CD4-positive, alpha-beta T cell treated with Interleukin-4 for 1 hour (primary cell): Measurements from ENCODE around the gene IFRD2.
A peak's percentile ranks its signal among the peaks of the same experiment; 100 is the strongest.
"Not testable (repeated sequence)": the region's sequence is repeated elsewhere in the genome, so short reads cannot be mapped to it uniquely, and the experiment has no call there.

ENCODE experiments used
- DNase-seq, 2 donors: peaks; one replicate each; pipeline ENCODE4 v3.0.0-alpha.2; 2020 to 2022

IFRD2 gene

DNA sequence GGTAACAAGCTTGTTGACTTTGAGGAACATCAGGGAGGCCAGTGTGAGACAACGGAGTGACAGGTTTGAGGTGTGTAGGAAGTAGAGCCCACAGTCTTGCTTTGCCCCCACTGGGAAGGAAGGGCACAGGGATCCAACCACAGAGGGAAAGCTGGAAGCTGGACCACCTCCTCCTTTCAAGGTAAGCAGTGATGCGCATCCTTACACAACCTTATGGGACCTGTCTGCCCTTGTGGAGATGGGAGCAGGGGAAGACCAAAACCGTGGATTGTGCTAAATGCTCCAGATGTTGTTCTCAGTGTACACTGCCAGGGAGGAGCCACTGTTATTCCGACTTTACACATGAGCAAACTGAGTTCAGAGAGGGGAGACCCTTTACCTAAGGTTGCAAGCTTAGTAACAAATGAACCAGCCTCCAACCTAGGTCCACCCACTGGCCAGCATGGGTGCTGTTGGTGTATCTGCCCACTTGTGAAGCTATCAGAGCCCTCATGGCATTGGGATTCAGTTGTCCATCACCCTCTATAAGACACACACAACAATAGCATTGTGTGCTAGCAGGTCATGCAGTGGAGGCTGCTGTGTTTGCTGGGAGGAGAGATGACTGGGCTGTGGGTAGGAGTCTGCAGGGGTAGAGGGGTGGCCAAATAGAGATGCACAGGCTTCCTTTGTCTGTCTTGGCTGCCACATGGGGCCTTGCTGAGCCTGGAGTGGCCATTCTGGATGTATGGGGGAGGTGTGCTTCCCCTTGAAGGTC is 13.9 kb downstream of the IFRD2 start:
- no peak for DNase-seq

- DNase-seq = no peak
Observed at GRCh38 chr3:50276762-50277101, 15.5 kb downstream of the IFRD2 start.

DNA sequence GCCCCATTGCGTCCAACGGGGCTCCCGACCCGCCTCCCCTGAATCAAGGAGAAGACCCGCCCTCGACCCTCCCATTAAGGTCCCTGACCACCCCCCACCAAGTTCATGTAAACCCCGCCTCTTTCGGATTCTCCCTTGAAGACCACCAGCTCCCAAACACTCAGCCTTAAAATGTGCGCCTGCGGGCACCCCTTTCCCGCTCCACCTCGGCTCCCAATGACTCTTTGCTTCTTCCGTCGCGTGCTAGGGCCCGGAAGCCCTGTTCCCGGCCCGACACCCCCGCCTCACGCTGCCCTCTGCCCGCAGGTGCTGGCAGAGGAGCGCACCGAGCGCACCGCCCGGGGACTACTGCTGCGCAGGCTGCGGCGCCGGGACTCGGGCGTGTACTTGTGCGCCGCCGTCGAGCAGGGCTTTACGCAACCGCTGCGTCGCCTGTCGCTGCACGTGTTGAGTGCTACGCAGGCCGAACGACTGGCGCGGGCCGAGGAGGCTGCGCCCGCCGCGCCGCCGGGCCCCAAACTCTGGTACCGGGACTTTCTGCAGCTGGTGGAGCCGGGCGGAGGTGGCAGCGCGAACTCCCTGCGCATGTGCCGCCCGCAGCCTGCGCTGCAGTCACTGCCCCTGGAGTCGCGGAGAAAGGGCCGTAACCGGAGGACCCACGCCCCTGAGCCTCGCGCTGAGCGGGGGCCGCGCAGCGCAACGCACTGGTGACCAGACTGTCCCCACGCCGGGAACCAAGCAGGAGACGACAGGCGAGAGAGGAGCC is 16.1 kb downstream of the IFRD2 start:
- DNase-seq = no peak

- no peak for DNase-seq
Observed at GRCh38 chr3:50275141-50275995, 16.9 kb downstream of the IFRD2 start.

- peak; percentile 72 to 76 for DNase-seq
Observed at GRCh38 chr3:50274371-50275104, 17.7 kb downstream of the IFRD2 start.

DNA sequence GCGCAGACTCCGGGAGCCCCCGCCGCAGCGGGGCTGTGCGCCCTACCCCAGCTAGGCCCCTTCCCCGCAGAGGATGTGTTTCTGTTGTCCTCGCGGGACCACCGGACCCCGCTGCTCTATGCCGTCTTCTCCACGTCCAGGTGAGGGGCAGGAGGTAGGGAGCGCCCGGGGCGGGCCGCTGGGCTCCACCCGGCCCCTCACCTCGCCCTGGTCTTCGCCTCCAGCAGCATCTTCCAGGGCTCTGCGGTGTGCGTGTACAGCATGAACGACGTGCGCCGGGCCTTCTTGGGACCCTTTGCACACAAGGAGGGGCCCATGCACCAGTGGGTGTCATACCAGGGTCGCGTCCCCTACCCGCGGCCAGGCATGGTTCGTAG is 18.6 kb downstream of the IFRD2 start:
- no peak for DNase-seq

GRCh38 chr3:50272911-50273688 is 19.1 kb downstream of the IFRD2 start:
- DNase-seq = peak; percentile 85 to 86

DNA sequence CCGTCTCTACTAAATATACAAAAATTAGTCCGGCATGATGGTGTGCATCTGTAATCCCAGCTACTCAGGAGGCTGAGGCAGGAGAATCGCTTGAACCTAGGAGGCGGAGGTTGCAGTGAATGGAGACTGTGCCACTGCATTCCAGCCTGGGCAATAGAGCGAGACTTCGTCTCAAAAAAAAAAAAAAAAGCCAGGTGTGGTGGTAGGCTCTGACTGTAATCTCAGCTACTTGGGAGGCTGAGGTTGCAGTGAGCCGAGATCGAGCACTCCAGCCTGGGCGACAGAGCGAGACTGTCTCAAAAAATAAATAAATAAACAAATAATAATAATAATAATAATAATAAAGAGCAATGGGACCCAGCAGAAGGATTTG is 19.7 kb downstream of the IFRD2 start:
- not testable (repeated sequence) for DNase-seq

DNA sequence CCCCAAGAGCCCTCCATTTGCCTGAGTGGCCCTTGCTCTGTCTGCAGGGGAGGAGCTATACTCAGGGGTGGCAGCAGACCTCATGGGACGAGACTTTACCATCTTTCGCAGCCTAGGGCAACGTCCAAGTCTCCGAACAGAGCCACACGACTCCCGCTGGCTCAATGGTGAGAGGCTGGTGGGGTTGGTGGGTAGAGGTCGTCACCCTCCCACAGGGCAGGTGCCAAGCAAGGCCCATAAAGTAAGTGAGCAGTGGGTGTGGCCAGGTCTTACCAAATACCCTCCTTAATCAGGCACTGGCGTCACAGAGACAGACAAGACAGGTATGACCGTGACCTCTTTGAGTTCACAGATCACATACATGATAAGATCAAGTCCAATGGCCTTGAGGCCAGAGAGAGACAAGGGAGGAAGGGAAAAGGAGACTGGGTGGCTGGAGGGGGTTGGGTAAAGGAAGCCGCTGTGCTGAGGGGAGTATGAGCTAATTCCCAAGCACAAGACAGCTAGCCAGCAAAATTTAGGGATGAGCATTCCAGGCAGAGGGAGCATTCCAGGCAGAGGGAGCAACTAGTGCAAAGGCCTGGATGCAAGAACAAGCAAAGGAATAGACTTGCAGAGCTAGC is 20.8 kb downstream of the IFRD2 start:
- DNase-seq = no peak

- DNase-seq = no peak
Observed at GRCh38 chr3:50270422-50271224, 21.6 kb downstream of the IFRD2 start.

DNA sequence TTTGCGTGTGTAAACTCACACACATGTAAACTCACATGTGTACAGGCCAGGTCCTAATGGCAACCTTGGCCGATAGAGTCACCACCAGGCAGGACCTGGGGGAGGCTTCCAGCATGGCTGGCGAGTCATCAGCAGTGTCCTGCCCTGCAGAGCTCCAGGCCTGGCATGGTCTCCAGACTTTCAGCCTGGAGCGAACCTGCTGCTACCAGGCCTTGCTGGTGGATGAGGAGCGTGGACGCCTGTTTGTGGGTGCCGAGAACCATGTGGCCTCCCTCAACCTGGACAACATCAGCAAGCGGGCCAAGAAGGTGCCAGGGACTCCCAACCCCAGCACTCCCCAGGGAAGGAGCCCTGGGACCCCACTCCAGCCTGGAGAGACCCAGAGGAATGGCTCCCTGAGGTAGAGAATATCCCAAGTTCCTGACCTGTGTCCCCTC is 22.2 kb downstream of the IFRD2 start:
- DNase-seq = no peak

DNA sequence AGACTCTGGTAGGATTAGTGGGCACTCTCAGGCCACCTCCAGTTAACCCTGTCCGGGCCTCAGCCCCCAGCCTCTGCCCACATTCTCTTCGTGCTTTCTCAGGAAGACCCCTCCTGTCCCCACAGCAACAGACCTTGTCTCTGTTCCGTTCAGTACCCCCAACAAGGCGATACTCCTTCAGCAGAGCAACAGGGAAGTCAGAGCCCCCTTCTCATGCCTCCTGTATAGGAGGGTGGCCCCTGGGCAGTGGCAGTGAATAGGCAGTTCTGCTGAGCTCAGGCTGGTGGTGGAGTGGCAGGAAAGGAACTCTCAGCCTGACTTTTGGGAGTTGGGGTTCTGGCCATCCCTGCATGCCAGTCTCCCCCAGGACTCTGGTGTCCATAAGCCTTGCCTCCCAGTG is 22.8 kb downstream of the IFRD2 start:
- no peak for DNase-seq

DNA sequence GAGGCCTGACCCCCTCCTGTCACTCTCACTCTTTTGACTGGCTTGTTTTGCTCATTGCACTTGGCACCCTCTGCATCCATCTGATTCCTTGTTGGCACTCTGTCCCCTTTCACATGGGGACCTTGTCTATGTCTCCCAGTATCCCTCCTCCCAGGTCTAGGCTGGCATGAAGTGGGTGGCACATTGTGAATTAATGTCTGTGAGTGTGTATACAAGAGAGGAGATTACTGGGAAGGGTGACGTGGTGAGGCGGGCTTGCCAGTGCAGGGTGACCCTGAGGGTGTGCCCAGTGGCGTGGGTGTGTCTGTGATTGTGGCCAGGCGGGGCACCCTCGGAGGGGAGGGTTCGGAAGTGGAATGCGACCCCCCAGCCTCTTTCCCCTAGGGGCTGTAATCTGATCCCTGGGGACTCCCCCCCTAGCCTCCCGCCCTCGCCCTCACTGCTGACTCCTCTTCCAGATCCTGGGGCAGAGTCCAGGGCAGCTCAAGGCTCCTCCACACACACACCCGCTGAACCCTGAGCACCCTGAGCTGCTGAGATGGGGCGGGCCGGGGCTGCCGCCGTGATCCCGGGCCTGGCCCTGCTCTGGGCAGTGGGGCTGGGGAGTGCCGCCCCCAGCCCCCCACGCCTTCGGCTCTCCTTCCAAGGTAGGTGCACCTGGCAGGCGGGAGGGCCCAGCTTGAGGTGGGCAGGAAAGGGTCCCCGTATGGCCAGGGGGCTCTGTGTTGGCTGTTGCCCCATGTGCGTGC is 23.4 kb downstream of the IFRD2 start, which contains the start of gene SEMA3B:
TSS of gene SEMA3B (plus strand) at position 445 of the 749 bp plus-strand sequence. CDS start at position 539, 94 bp downstream.
- DNase-seq = no peak

DNA sequence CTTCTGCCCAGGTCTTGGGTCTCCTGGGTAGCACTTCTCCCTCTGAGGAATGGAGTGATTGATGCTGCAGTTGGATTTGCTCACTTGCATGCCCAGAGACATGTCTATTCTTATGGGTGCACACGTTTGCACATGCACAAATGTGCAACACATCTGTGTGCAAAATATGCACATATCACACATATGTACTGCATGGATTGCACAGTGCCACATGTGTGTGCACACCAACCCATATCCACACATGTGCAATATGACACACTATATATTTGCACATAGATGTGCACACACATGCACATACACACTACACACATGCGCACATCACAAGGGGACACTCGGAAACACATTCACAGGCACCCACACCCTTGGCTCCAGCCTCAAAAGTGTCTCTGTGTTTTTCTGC is 24.0 kb downstream of the IFRD2 start:
- no peak for DNase-seq

- DNase-seq = no peak
Observed at GRCh38 chr3:50267280-50267913, 24.8 kb downstream of the IFRD2 start.

- DNase-seq = no peak
Observed at GRCh38 chr3:50266836-50267235, 25.4 kb downstream of the IFRD2 start.

GRCh38 chr3:50266017-50266416 is 26.2 kb downstream of the IFRD2 start:
- no peak for DNase-seq

DNA sequence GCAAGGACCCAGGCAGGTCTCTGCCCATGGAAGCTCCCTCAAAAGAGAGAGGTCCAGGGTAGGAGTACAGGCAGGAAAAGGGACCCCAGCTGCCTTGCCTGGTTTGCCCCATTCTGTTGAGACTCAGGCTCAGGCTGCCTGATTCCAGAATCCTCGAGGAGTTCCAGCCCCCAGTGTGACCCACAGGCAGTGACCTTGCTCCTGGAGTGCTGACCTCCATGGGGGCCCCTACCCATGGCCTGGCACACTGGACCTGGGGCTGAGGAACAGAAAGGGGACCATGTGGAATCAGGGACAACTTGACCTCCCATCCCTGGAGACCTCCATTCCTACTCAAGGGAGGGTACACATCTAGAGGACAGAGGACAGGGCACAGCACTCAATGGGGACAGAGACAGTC is 26.7 kb downstream of the IFRD2 start:
- no peak for DNase-seq

DNA sequence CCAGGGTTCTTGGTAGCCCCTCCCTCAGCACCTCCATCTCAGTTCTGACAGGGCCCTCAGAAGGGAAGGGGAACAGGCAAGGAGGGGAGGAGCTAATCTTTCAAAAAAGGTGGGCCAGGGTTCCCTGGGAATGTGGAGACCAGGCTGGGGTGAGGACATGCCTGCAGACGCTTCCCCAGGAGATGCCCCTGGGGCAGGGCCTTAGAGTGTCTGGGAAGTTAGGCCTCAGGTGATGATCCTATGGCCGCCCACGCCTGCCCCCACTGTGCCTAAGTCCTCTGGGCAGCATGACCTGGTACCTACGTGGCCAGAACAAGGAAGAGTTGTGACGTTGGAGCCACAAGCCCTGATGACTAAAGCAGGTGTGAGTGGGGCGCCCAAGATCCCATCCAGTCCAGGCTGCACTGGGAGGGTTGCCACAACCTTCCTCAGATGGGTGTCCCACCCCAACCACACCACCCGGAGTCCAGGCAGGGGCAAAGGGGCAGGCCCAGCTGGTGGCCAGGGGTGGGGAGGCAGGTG is 27.2 kb downstream of the IFRD2 start:
- no peak for DNase-seq
